Fibroblast of lung (primary cell): ENCODE results near the gene SYTL3. TPM values are rescaled to one million over a fixed set of nuclear protein-coding genes. Genes with fewer than 3 reads are reported as not detected.

Source experiments
- DNase-seq, 2 donors: peaks; one replicate each; pipeline versions ENCODE4 v3.0.0 to v3.0.0-alpha.2; 2010; ENCODE audit warnings: low read depth in 2 of 2
- H2AFZ ChIP-seq: 2 replicates; pipeline ENCODE4 v1.5.1; 2012; ENCODE audit warnings: low read length, control low read depth, inconsistent platforms
- H3K27ac ChIP-seq: 2 replicates; pipeline ENCODE4 v1.5.1; 2011; ENCODE audit warnings: low read length, control low read depth; ENCODE audit not compliant: insufficient read depth
- H3K27me3 ChIP-seq: 2 replicates; pipeline ENCODE4 v1.5.1; 2011; ENCODE audit warnings: mild to moderate bottlenecking, low read length; ENCODE audit not compliant: control insufficient read depth, insufficient read depth
- H3K36me3 ChIP-seq: 2 replicates; pipeline ENCODE4 v1.5.1; 2011; ENCODE audit warnings: low read length; ENCODE audit not compliant: control insufficient read depth, insufficient read depth
- H3K4me1 ChIP-seq: 2 replicates; pipeline ENCODE4 v1.5.1; 2011; ENCODE audit warnings: low read length; ENCODE audit not compliant: control insufficient read depth, insufficient read depth; ENCODE audit errors: extremely low read depth
- H3K4me2 ChIP-seq: 2 replicates; pipeline ENCODE4 v1.5.1; 2011; ENCODE audit warnings: low read length, control low read depth; ENCODE audit not compliant: insufficient read depth; ENCODE audit errors: extremely low read depth
- H3K4me3 ChIP-seq, 4 experiments: fragments of 200-600 bp in 1 of 4; sonication (generic) in 1 of 4; replicated peaks in 1 of 4; 2 replicates each; pipeline ENCODE4 v1.5.1; 2011 to 2016; ENCODE audit warnings: low read length in 4 of 4, low read depth in 3 of 4, mild to moderate bottlenecking in 3 of 4, control low read depth in 2 of 4, inconsistent platforms in 1 of 4, mixed read lengths in 1 of 4; ENCODE audit not compliant: insufficient read depth in 1 of 4; ENCODE audit errors: control extremely low read depth in 1 of 4
- H3K79me2 ChIP-seq: 2 replicates; pipeline ENCODE4 v1.5.1; 2012; ENCODE audit warnings: mild to moderate bottlenecking, low read length, inconsistent platforms; ENCODE audit not compliant: control insufficient read depth, insufficient read depth
- H3K9ac ChIP-seq: 2 replicates; pipeline ENCODE4 v1.5.1; 2011; ENCODE audit warnings: mild to moderate bottlenecking, low read length, control low read depth; ENCODE audit not compliant: insufficient read depth
- H3K9me3 ChIP-seq: 2 replicates; pipeline ENCODE4 v1.5.1; 2012; ENCODE audit warnings: low read depth, low read length; ENCODE audit not compliant: control insufficient read depth, insufficient read depth
- H4K20me1 ChIP-seq: 2 replicates; pipeline ENCODE4 v1.5.1; 2011; ENCODE audit warnings: low read length; ENCODE audit not compliant: control insufficient read depth, insufficient read depth; ENCODE audit errors: extremely low read depth
- CTCF ChIP-seq, 2 donors: IDR thresholded peaks in 1 of 2; conservative IDR thresholded peaks in 1 of 2; 1 replicate in 1 of 2; 2 replicates in 1 of 2; pipeline ENCODE4 v1.5.1; 2011 to 2012; ENCODE audit warnings: low read length in 2 of 2, control low read depth in 1 of 2, inconsistent platforms in 1 of 2, low read depth in 1 of 2, mild to moderate bottlenecking in 1 of 2
- EZH2 ChIP-seq: IDR thresholded peaks from 2 replicates; pipeline ENCODE4 v1.5.1; 2012; ENCODE audit warnings: low read length, control low read depth, mild to moderate bottlenecking; ENCODE audit errors: missing control alignments
- polyA plus RNA-seq, 2 donors: library from polyadenylated mRNA; depleted of rRNA in 1 of 2; stranded (reverse) in 1 of 2; unstranded in 1 of 2; fragments of >200 nt; gene quantifications; 2 replicates each; pipeline ENCODE4 v1.2.1, GENCODE V29; 2011 to 2012; ENCODE audit warnings: missing spikeins in 1 of 2
- total RNA-seq: library from RNA; depleted of rRNA; stranded (reverse); fragments of >200 nt; gene quantifications from 2 replicates; pipeline ENCODE4 v1.2.1, GENCODE V29; 2014

The SYTL3 gene
- total and polyA plus RNA-seq, 2 donors (not counting 1 experiment from before 2014, with no cell fraction given): 0.76 to 4.6 TPM

- Histone ChIP-seq H3K9ac (no peak overlapping the region), H3K4me2 (peak overlapping the region; percentile 9), H3K79me2 (no peaks in the 10 kb centered on the region), H3K4me3 (no peak overlapping the region), H3K36me3 (peaks cover 24% of the 10 kb centered on the region), H4K20me1 (no peaks in the 10 kb centered on the region), H3K27me3 (no peaks in the 10 kb centered on the region), H2AFZ (no peak overlapping the region), H3K9me3 (no peaks in the 10 kb centered on the region), H3K27ac (peak overlapping the region; percentile 20), H3K4me1 (no peaks in the 10 kb centered on the region)
- no peak for TF ChIP-seq EZH2
- TF ChIP-seq CTCF (conservative IDR thresholded peaks at IDR 0.05 in 1 of 2, IDR thresholded peaks at IDR 0.05 in 1 of 2; ENCODE audit: low read depth in 1 of 2, low read length in 2 of 2): no peak
- peak; percentile 8 to 46 for DNase-seq
Measured at GRCh38 chr6:158607411-158608170, 42.3 kb upstream of the SYTL3 start.

DNA sequence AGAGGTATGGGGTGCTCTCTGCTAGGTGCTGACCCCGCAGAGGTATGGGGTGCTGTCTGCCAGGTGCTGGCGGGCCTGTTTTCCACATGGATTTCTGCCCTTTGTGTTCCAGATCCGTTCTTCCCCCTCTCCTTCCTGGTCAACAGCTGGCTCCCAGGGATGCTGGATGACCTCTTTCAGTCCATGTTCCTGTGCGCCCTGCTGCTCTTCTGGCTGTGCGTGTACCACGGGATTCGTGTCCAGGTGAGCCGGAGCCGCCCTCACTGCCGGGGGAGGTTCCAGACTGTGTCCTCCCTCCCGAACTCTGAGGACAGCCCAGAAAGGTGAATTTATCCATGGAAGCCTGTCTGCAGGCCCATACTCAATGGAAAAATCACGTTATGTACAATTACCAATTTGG, 41.6 kb upstream of the SYTL3 start:
- TF ChIP-seq EZH2 (no peak), CTCF (conservative IDR thresholded peaks at IDR 0.05 in 1 of 2, IDR thresholded peaks at IDR 0.05 in 1 of 2; ENCODE audit: low read depth in 1 of 2, low read length in 2 of 2) (no peak)
- DNase-seq: no peak
- Histone ChIP-seq H3K9ac (no peak overlapping the region), H3K4me1 (no peaks in the 10 kb centered on the region), H2AFZ (no peak overlapping the region), H3K36me3 (peaks cover 24% of the 10 kb centered on the region), H3K79me2 (no peaks in the 10 kb centered on the region), H4K20me1 (no peaks in the 10 kb centered on the region), H3K27ac (no peak overlapping the region), H3K9me3 (no peaks in the 10 kb centered on the region), H3K4me3 (no peak overlapping the region), H3K4me2 (no peak overlapping the region), H3K27me3 (no peaks in the 10 kb centered on the region)

GRCh38 chr6:158609455-158610155, 40.2 kb upstream of the SYTL3 start:
- no peak for TF ChIP-seq EZH2
- Histone ChIP-seq H3K36me3 (peaks cover 24% of the 10 kb centered on the region), H4K20me1 (no peaks in the 10 kb centered on the region), H3K79me2 (no peaks in the 10 kb centered on the region), H3K27ac (no peak overlapping the region), H3K9ac (no peak overlapping the region), H3K4me1 (no peaks in the 10 kb centered on the region), H3K4me2 (no peak overlapping the region), H3K4me3 (no peak overlapping the region), H3K27me3 (no peaks in the 10 kb centered on the region), H3K9me3 (no peaks in the 10 kb centered on the region), H2AFZ (no peak overlapping the region)
- no peak for DNase-seq
